Adrenal gland (tissue), 12 donors: ENCODE data around the gene EGR4. TPM values are rescaled to one million over a fixed set of nuclear protein-coding genes. Genes with fewer than 3 reads are reported as not detected.

Experiments used
- DNase-seq, 7 donors: peaks; one replicate each; pipeline ENCODE4 v3.0.0-alpha.2; 2019 to 2020
- H3K27ac ChIP-seq, 5 donors: fragments of 200-600 bp; sonication (generic) in 4 of 5; 1 replicate in 3 of 5; 2 replicates in 2 of 5; pipeline versions ENCODE4 v1.5.1 to v1.8.0; 2016 to 2020; ENCODE audit warnings: mild to moderate bottlenecking in 1 of 5
- H3K27me3 ChIP-seq: fragments of 200-600 bp; 2 replicates; pipeline ENCODE4 v1.8.0; 2021
- H3K36me3 ChIP-seq, 2 donors: fragments of 200-600 bp; replicated peaks in 1 of 2; 1 replicate in 1 of 2; 2 replicates in 1 of 2; pipeline versions ENCODE4 v1.5.1 to v1.8.0; 2018 to 2022
- H3K4me1 ChIP-seq, 2 donors: fragments of 200-600 bp; replicated peaks in 1 of 2; 1 replicate in 1 of 2; 2 replicates in 1 of 2; pipeline versions ENCODE4 v1.5.1 to v1.8.0; 2018 to 2021
- H3K4me3 ChIP-seq, 4 donors: fragments of 200-600 bp; sonication (generic) in 3 of 4; one replicate each; pipeline ENCODE4 v1.5.1; 2016 to 2018
- H3K9me3 ChIP-seq, 3 donors: fragments of 200-600 bp; sonication (generic) in 1 of 3; replicated peaks in 1 of 3; 1 replicate in 2 of 3; 2 replicates in 1 of 3; pipeline versions ENCODE4 v1.5.1 to v1.8.0; 2016 to 2021
- CTCF ChIP-seq, 6 experiments: fragments of 450-650 bp in 4 of 6; fragments of 200-600 bp in 2 of 6; sonication (generic) in 1 of 6; IDR thresholded peaks; 1 replicate in 5 of 6; 2 replicates in 1 of 6; pipeline versions ENCODE4 v1.5.1 to v1.8.0; 2016 to 2021; ENCODE audit warnings: antibody characterized with exemption in 6 of 6, mild to moderate bottlenecking in 2 of 6, moderate library complexity in 1 of 6
- POLR2A ChIP-seq, 2 donors: fragments of 450-650 bp; IDR thresholded peaks; one replicate each; pipeline ENCODE4 v1.6.1; 2017; ENCODE audit warnings: antibody characterized with exemption in 2 of 2, mild to moderate bottlenecking in 2 of 2, moderate library complexity in 1 of 2
- WGBS, 4 donors: extraction: QIAGEN DNeasy Blood & Tissue Kit in 2 of 4; methylation state at CpG; one replicate each; pipeline versions ENCODE4 v1.1.5 to v1.1.7; 2013 to 2017; 5-methylcytosine and 5-hydroxymethylcytosine counted together
- intact Hi-C, 2 donors: fragments of 100-400 bp; cut with DNase I; formaldehyde crosslinking; loops; one replicate each; pipeline versions ENCODE4 v1.14.1 to v1.15.0; 2022 to 2023
- polyA plus RNA-seq, 3 donors: library from polyadenylated mRNA; stranded (reverse); fragments of 200-250 nt in 2 of 3; fragments of 350-450 nt in 1 of 3; fragmentation: Illumina TruSeq in 1 of 3; extraction: RNeasy Lipid Tissue Mini Kit (QIAGEN cat#74804) in 1 of 3; gene quantifications; one replicate each; pipeline ENCODE4 v1.2.3, GENCODE V29; 2013 to 2014
- total RNA-seq, 9 donors: library from RNA; depleted of rRNA in 4 of 9; stranded (reverse); fragments of >200 nt in 4 of 9; fragments of 120-200 nt in 1 of 9; fragmentation: NEBNext Ultra II Directional in 1 of 9; extraction: Animal tissue kit (Norgen Biotek cat#: 25700) in 1 of 9; gene quantifications; one replicate each; pipeline versions ENCODE4 v1.1.0 to v1.2.4, GENCODE V29; 2013 to 2023
- donor health status: healthy with polysubstance abuse.
- donor health status: Bipolar disorder and iron deficiency.
- donor health status: DM: yes; HTN: yes; CAD: no.
- donor health status: DM: no; HTN: no; CAD: no.
- donor health status: DM: no; HTN: no; CAD: no.
- donor health status: DM: yes; HTN: yes; CAD: no.

The EGR4 gene
- total and polyA plus RNA-seq, 12 donors, result 0.20 to 0.32 (median 0.30) TPM; not detected in 9

GRCh38 chr2:73334620-73335019, 41.3 kb upstream of the EGR4 start:
- Histone ChIP-seq H3K36me3 (no peaks in the 10 kb centered on the region), H3K27ac (no peak overlapping the region), H3K9me3 (no peaks in the 10 kb centered on the region), H3K4me3 (no peak overlapping the region), H3K4me1 (no peaks in the 10 kb centered on the region), H3K27me3 (no peaks in the 10 kb centered on the region)
- 96 to 100% (median 97%) methylated on average over 1 of the region's 1 CpG for WGBS, 4 donors
- TF ChIP-seq POLR2A (IDR thresholded peaks at IDR 0.05) (no peak), CTCF (IDR thresholded peaks at IDR 0.05) (no peak)
- no peak for DNase-seq
- intact Hi-C loops, result no loop called here

GRCh38 chr2:73334045-73334444, 40.7 kb upstream of the EGR4 start:
- no peak for DNase-seq
- no peak for TF ChIP-seq POLR2A (IDR thresholded peaks at IDR 0.05)
- no peak for TF ChIP-seq CTCF (IDR thresholded peaks at IDR 0.05)
- H3K4me3 ChIP-seq, result no peak overlapping the region
- no peaks in the 10 kb centered on the region for H3K27me3 ChIP-seq
- no peak overlapping the region for H3K27ac ChIP-seq
- WGBS, 4 donors, result 69 to 76% (median 71%) methylated on average over 2 of the region's 2 CpGs
- no peaks in the 10 kb centered on the region for H3K9me3 ChIP-seq
- no peaks in the 10 kb centered on the region for H3K36me3 ChIP-seq
- intact Hi-C loops, result no loop called here
- no peaks in the 10 kb centered on the region for H3K4me1 ChIP-seq

GRCh38 chr2:73333564-73333963, 40.2 kb upstream of the EGR4 start:
- Histone ChIP-seq H3K27ac (no peak overlapping the region), H3K27me3 (no peaks in the 10 kb centered on the region), H3K9me3 (no peaks in the 10 kb centered on the region), H3K36me3 (no peaks in the 10 kb centered on the region), H3K4me1 (no peaks in the 10 kb centered on the region), H3K4me3 (no peak overlapping the region)
- intact Hi-C loops, result no loop called here
- DNase-seq, result no peak
- TF ChIP-seq CTCF (IDR thresholded peaks at IDR 0.05), result no peak

GRCh38 chr2:73324126-73324725, 30.9 kb upstream of the EGR4 start:
- no peak overlapping the region for H3K4me3 ChIP-seq
- no peaks in the 10 kb centered on the region for H3K36me3 ChIP-seq
- no peak for DNase-seq
- H3K9me3 ChIP-seq, result no peaks in the 10 kb centered on the region
- TF ChIP-seq POLR2A (IDR thresholded peaks at IDR 0.05) (no peak), CTCF (IDR thresholded peaks at IDR 0.05) (no peak)
- peaks cover 14% of the 10 kb centered on the region for H3K27me3 ChIP-seq
- 45 to 52% (median 51%) methylated on average over 13 of the region's 13 CpGs for WGBS, 4 donors
- no peaks in the 10 kb centered on the region for H3K4me1 ChIP-seq
- H3K27ac ChIP-seq, result no peak overlapping the region
- intact Hi-C loops, result no loop called here
